Lung (tissue), 12 donors: Measurements from ENCODE around the gene CCDC24. TPM values are rescaled to one million over a fixed set of nuclear protein-coding genes. Genes with fewer than 3 reads are reported as not detected.
A peak's percentile ranks its signal among the peaks of the same experiment; 100 is the strongest.

Experiments used
- ATAC-seq: fragments of 200-7000 bp; cut with Tn5 transposase; one replicate; pipeline ENCODE4 v1.9.1; 2020; ENCODE audit warnings: moderate number of reproducible peaks; ENCODE audit not compliant: insufficient read depth, low FRiP score
- DNase-seq, 3 donors: peaks; one replicate each; pipeline ENCODE4 v3.0.0-alpha.2; 2013 to 2017
- H3K27ac ChIP-seq, 2 donors: one replicate each; pipeline ENCODE4 v1.5.1; 2013; ENCODE audit warnings: mild to moderate bottlenecking in 2 of 2, moderate library complexity in 2 of 2, control low read depth in 1 of 2, inconsistent platforms in 1 of 2, low read depth in 1 of 2, low read length in 1 of 2
- H3K27me3 ChIP-seq, 3 donors: one replicate each; pipeline ENCODE4 v1.5.1; 2013; ENCODE audit warnings: low read length in 2 of 3; ENCODE audit not compliant: control insufficient read depth in 3 of 3, insufficient read depth in 3 of 3
- H3K36me3 ChIP-seq, 4 donors: one replicate each; pipeline ENCODE4 v1.5.1; 2013; ENCODE audit warnings: low read length in 4 of 4, mild to moderate bottlenecking in 1 of 4, moderate library complexity in 1 of 4; ENCODE audit not compliant: control insufficient read depth in 4 of 4, insufficient read depth in 4 of 4
- H3K4me1 ChIP-seq, 5 donors: one replicate each; pipeline ENCODE4 v1.5.1; 2013; ENCODE audit warnings: low read length in 5 of 5, mild to moderate bottlenecking in 2 of 5, moderate library complexity in 1 of 5; ENCODE audit not compliant: control insufficient read depth in 5 of 5, insufficient read depth in 5 of 5
- H3K4me3 ChIP-seq: one replicate; pipeline ENCODE4 v1.5.1; 2013; ENCODE audit warnings: mild to moderate bottlenecking, control low read depth, moderate library complexity
- H3K9ac ChIP-seq, 2 donors: one replicate each; pipeline ENCODE4 v1.5.1; 2013; ENCODE audit warnings: low read length in 2 of 2, control low read depth in 1 of 2; ENCODE audit not compliant: insufficient read depth in 1 of 2
- H3K9me3 ChIP-seq, 4 donors: one replicate each; pipeline ENCODE4 v1.5.1; 2013; ENCODE audit warnings: low read length in 3 of 4, mild to moderate bottlenecking in 1 of 4, moderate library complexity in 1 of 4; ENCODE audit not compliant: control insufficient read depth in 4 of 4, insufficient read depth in 3 of 4
- WGBS, 2 donors: extraction: QIAGEN DNeasy Blood & Tissue Kit; methylation state at CpG; one replicate each; pipeline ENCODE4 v1.1.7; 2013; 5-methylcytosine and 5-hydroxymethylcytosine counted together
- polyA plus RNA-seq, 2 donors: library from polyadenylated mRNA; stranded (reverse); fragments of 200-250 nt; gene quantifications; one replicate each; pipeline ENCODE4 v1.2.1, GENCODE V29; 2013
- total RNA-seq, 2 donors: library from RNA; depleted of rRNA in 1 of 2; stranded (reverse); fragments of >200 nt in 1 of 2; gene quantifications; one replicate each; pipeline ENCODE4 v1.2.1, GENCODE V29; 2014 to 2021
- TF ChIP-seq, protein P1 (sequence below): IDR thresholded peaks from 2 replicates; pipeline ENCODE4 v1.5.1; 2012; ENCODE audit warnings: mild to moderate bottlenecking; ENCODE audit errors: control extremely low read depth, extremely low read depth
- donor health status: control.
- donor health status: control.
- donor health status: Bipolar disorder and iron deficiency.
- donor health status: healthy.
- donor health status: DM: yes; HTN: yes; CAD: no.

CCDC24 gene
- total and polyA plus RNA-seq, 4 donors, result 9.9 to 20.1 (median 13.2) TPM

DNA sequence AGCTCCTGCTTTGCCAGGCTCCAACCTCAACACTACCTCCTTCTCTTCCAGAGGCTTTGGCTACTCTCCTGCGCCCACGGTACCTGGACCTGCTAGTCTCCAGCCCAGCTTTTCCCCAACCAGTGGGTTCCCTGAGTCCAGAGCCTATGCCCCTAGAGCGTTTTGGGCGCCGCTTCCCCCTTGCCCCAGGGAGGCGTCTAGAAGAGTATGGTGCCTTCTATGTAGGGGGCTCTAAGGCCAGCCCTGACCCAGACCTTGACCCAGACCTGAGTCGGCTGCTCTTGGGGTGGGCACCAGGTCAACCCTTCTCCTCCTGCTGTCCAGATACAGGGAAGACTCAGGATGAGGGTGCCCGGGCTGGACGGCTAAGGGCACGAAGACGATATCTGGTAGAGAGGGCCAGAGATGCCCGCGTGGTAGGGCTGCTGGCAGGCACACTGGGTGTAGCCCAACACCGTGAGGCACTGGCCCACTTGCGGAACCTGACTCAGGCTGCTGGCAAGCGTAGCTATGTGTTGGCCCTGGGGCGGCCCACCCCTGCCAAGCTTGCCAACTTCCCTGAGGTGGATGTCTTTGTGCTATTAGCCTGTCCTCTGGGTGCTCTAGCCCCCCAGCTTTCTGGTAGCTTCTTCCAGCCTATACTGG lies 19.9 kb upstream of the CCDC24 start:
- Histone ChIP-seq H3K27me3 (no peaks in the 10 kb centered on the region), H3K4me3 (no peak overlapping the region)
- no peak for DNase-seq

DNA sequence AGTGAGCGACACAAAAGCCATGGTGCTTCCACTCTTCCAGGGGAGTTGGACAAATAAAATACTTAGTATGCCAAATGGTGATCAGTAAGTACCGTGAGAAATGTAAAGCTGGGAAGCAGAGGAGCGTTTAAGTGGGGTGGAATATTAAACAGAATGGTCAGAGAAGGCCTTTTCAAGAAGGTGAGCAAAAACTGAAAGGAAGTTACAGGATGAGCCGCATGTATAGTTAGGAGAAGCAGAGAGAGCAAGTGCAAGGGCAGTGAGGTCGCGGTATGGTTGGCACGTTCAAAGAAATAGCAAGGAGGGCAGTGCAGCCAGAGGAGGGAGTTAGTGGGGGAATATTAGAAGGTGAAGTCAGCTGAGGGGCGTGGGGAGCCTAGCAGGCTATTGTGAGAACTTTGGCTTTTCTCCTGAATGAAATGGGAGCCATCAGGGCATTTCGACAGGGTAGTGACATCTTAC lies 17.4 kb upstream of the CCDC24 start:
- no peak overlapping the region for H3K4me3 ChIP-seq
- no peaks in the 10 kb centered on the region for H3K9me3 ChIP-seq
- peak overlapping the region; percentile 85 to 93 for H3K27ac ChIP-seq
- H3K4me1 ChIP-seq, result peaks cover 0 to 34% (median 19%) of the 10 kb centered on the region in 5 donors
- no peak for DNase-seq
- ATAC-seq, result no peak
- WGBS, 2 donors, result 35 to 40% methylated on average over 9 of the region's 9 CpGs
- no peaks in the 10 kb centered on the region for H3K27me3 ChIP-seq
- peak overlapping the region in 1 of 2 donors; percentile 61 for H3K9ac ChIP-seq
- H3K36me3 ChIP-seq, result peaks cover 0 to 20% (median 17%) of the 10 kb centered on the region in 4 donors
- TF ChIP-seq, protein P1, sequence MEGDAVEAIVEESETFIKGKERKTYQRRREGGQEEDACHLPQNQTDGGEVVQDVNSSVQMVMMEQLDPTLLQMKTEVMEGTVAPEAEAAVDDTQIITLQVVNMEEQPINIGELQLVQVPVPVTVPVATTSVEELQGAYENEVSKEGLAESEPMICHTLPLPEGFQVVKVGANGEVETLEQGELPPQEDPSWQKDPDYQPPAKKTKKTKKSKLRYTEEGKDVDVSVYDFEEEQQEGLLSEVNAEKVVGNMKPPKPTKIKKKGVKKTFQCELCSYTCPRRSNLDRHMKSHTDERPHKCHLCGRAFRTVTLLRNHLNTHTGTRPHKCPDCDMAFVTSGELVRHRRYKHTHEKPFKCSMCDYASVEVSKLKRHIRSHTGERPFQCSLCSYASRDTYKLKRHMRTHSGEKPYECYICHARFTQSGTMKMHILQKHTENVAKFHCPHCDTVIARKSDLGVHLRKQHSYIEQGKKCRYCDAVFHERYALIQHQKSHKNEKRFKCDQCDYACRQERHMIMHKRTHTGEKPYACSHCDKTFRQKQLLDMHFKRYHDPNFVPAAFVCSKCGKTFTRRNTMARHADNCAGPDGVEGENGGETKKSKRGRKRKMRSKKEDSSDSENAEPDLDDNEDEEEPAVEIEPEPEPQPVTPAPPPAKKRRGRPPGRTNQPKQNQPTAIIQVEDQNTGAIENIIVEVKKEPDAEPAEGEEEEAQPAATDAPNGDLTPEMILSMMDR, result no peak

More for the DNA sequence above, 19.9 kb upstream of the CCDC24 start:
- TF ChIP-seq, protein P1, result no peak
- no peaks in the 10 kb centered on the region for H3K9me3 ChIP-seq
- H3K36me3 ChIP-seq, result peaks cover 0 to 14% (median 9%) of the 10 kb centered on the region in 4 donors
- H3K4me1 ChIP-seq, result peaks cover 0 to 26% (median 9%) of the 10 kb centered on the region in 5 donors
- H3K9ac ChIP-seq, result no peak overlapping the region
- no peak overlapping the region for H3K27ac ChIP-seq
- 97 to 98% methylated on average over 17 of the region's 17 CpGs for WGBS, 2 donors
- no peak for ATAC-seq

GRCh38 chr1:43974443-43975248 lies 16.8 kb upstream of the CCDC24 start, which contains the start of gene ATP6V0B:
Gene ATP6V0B, plus strand, starts transcription at chr1:43974960. Its CDS starts 81 bp downstream, at chr1:43975041.
- peak within 1 kb of the TSS; percentile 86 to 93 for H3K27ac ChIP-seq
- WGBS, 2 donors, result 0% methylated on average over 80 to 93 of the region's 93 CpGs
- H3K4me3 ChIP-seq, result peak within 1 kb of the TSS; percentile 69
- peaks cover 0 to 34% (median 19%) of the 10 kb centered on the region in 5 donors for H3K4me1 ChIP-seq
- peak within 1 kb of the TSS; percentile 31 to 61 for H3K9ac ChIP-seq
- H3K27me3 ChIP-seq, result no peaks in the 10 kb centered on the region
- ATAC-seq, result peak; percentile 85
- peak; percentile 93 to 95 (median 94) for DNase-seq
- TF ChIP-seq, protein P1, result peak; percentile 16
- peaks cover 0 to 20% (median 17%) of the 10 kb centered on the region in 4 donors for H3K36me3 ChIP-seq
- H3K9me3 ChIP-seq, result no peaks in the 10 kb centered on the region
